Measurements from ENCODE around the gene CAMSAP1. TPM values are rescaled to one million over a fixed set of nuclear protein-coding genes. Genes with fewer than 3 reads are reported as not detected.

The CAMSAP1 gene
- polyA plus RNA-seq, 1 donor = 9.8 TPM

DNA sequence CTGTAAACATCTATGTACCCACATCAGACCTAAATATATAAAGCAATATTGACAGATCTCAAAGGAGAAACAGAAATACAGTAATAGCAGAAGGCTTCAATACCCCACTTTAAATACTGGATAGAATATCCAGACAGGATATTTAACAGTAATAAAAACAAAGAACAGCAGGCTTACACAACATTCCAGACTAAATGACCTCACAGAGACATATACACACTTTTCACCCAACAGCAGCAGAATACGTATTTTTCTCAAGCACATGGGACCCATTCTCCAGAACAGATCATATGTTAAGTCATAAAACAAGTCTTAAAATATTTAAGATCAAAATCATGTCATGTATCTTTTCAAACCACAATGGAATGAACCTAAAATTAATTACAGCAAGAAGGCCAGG is 76.8 kb downstream of the CAMSAP1 start:
- Histone ChIP-seq H3K4me1 (ENCODE audit: control insufficient read depth, insufficient read depth, low read length) (no peaks in the 10 kb centered on the region), H3K27me3 (ENCODE audit: control insufficient read depth, insufficient read depth, low read length) (no peaks in the 10 kb centered on the region), H3K27ac (ENCODE audit: low read length) (no peak overlapping the region), H3K4me3 (ENCODE audit: low read length) (no peak overlapping the region), H3K9me3 (ENCODE audit: control insufficient read depth, low read depth, low read length) (peaks cover 11% of the 10 kb centered on the region), H3K36me3 (ENCODE audit: control insufficient read depth, insufficient read depth, low read length) (peaks cover 8% of the 10 kb centered on the region)
- 100% methylated on average over 1 of the region's 1 CpG for WGBS (ENCODE audit: insufficient coverage, low lambda C conversion rate)
- DNase-seq = no peak

DNA sequence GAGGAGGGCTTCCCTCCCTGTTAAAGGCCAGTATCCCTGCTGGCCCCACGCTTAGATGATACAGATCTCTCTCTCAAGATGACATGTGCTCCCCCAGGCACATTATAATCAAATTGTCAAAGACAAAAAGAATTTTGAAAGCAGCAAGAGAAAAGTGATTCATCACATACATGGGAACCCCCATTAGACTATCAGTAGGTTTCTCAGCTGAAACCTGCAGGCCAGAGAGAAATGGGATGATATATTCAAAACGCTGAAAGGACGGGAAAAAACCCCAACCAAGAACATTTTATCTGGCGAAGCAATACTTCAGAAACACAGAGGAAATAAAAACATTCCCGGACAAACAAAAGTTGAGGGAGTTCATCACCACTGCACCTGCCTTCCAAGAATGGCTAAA is 78.7 kb downstream of the CAMSAP1 start:
- Histone ChIP-seq H3K4me3 (ENCODE audit: low read length) (no peak overlapping the region), H3K27me3 (ENCODE audit: control insufficient read depth, insufficient read depth, low read length) (no peaks in the 10 kb centered on the region), H3K27ac (ENCODE audit: low read length) (no peak overlapping the region), H3K4me1 (ENCODE audit: control insufficient read depth, insufficient read depth, low read length) (no peaks in the 10 kb centered on the region), H3K9me3 (ENCODE audit: control insufficient read depth, low read depth, low read length) (peaks cover 11% of the 10 kb centered on the region), H3K36me3 (ENCODE audit: control insufficient read depth, insufficient read depth, low read length) (peaks cover 12% of the 10 kb centered on the region)
- 100% methylated on average over 3 of the region's 5 CpGs for WGBS (ENCODE audit: insufficient coverage, low lambda C conversion rate)
- no peak for DNase-seq

DNA sequence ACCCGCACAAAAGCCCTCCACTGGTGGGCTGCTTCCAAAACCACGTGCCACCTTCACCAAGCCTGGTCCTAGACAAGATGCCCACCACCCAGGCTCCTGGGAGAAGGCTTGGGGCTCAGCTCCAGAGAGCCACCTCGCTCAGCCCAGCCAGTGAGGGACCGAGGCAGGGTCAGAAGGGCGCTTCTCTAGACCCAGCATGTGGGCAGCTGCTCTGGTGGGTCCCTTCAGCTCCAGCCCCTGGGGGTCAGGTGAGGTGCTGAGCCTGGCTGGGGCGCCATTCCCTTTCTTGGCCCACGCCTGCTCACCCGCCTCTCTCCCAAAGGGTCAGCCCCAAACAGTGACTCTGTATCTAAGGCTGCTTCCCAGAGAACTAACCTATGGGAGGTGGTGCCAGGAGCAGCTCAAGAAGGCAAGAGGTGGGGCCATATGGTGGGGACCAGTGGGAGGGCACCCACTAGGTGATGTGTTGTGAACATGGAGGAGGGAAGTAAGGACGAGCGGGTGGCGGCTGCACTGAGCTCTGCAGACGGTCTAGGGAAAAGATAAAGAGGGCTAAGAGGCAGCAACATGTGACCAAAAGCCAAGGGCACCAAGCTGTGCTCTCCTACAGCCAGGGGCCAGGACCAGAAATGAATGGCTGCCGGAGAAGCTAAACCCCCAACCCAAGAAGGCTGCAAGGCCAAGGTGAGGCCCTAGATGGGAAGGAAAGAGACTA is 79.3 kb downstream of the CAMSAP1 start:
- WGBS (ENCODE audit: insufficient coverage, low lambda C conversion rate) = no CpG with 5 or more reads among the region's 13 CpGs
- H3K36me3 ChIP-seq (ENCODE audit: control insufficient read depth, insufficient read depth, low read length) = peaks cover 17% of the 10 kb centered on the region
- H3K4me3 ChIP-seq (ENCODE audit: low read length) = no peak overlapping the region
- H3K9me3 ChIP-seq (ENCODE audit: control insufficient read depth, low read depth, low read length) = peaks cover 11% of the 10 kb centered on the region
- no peaks in the 10 kb centered on the region for H3K4me1 ChIP-seq (ENCODE audit: control insufficient read depth, insufficient read depth, low read length)
- DNase-seq = no peak
- no peaks in the 10 kb centered on the region for H3K27me3 ChIP-seq (ENCODE audit: control insufficient read depth, insufficient read depth, low read length)
- no peak overlapping the region for H3K27ac ChIP-seq (ENCODE audit: low read length)

DNA sequence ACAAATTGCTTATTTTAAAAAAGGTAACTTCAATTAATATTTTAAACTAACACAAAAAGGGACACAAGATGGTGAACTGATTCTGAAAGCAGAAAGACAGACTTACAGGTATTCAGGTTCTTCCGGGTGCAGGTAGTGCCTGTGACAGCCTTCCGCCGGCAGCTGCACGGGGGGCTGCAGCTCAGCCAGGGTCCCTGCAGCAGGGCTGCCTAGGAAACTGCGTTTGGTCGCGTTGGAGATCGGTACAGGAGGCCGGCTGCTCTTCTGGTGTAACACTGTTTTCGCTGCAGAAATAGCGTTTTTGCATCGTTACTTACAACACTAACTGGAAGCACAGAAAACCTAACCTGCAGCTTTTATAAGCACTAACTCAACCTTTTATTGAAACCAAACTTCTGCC is 80.0 kb downstream of the CAMSAP1 start:
- DNase-seq = no peak
- WGBS (ENCODE audit: insufficient coverage, low lambda C conversion rate) = 97% methylated on average over 4 of the region's 12 CpGs
- H3K36me3 ChIP-seq (ENCODE audit: control insufficient read depth, insufficient read depth, low read length) = peaks cover 24% of the 10 kb centered on the region

DNA sequence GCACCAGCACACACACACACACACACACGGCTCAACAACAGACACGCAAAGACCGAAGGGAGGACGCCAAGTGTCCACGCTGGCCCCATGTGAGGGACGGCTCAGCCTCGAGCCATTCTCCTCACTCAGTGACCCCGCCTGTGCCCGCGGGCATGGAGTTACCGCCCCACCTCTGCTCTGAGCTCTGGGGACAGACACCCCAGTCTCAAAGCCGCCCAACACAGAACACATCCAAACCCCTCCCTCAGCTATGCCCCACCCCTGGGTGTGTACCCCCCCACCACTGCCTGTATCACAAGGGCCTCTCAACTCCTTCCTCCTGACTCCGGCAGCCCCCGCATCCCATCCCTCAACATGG is 81.2 kb downstream of the CAMSAP1 start:
- no peaks in the 10 kb centered on the region for H3K27me3 ChIP-seq (ENCODE audit: control insufficient read depth, insufficient read depth, low read length)
- H3K4me1 ChIP-seq (ENCODE audit: control insufficient read depth, insufficient read depth, low read length) = no peaks in the 10 kb centered on the region
- WGBS (ENCODE audit: insufficient coverage, low lambda C conversion rate) = no CpG with 5 or more reads among the region's 14 CpGs
- no peak for DNase-seq
- no peak overlapping the region for H3K27ac ChIP-seq (ENCODE audit: low read length)
- H3K36me3 ChIP-seq (ENCODE audit: control insufficient read depth, insufficient read depth, low read length) = peaks cover 36% of the 10 kb centered on the region
- peaks cover 11% of the 10 kb centered on the region for H3K9me3 ChIP-seq (ENCODE audit: control insufficient read depth, low read depth, low read length)
- H3K4me3 ChIP-seq (ENCODE audit: low read length) = no peak overlapping the region

More for the DNA sequence above, 80.0 kb downstream of the CAMSAP1 start:
- Histone ChIP-seq H3K27me3 (ENCODE audit: control insufficient read depth, insufficient read depth, low read length) (no peaks in the 10 kb centered on the region), H3K9me3 (ENCODE audit: control insufficient read depth, low read depth, low read length) (peaks cover 11% of the 10 kb centered on the region), H3K27ac (ENCODE audit: low read length) (no peak overlapping the region), H3K4me3 (ENCODE audit: low read length) (no peak overlapping the region), H3K4me1 (ENCODE audit: control insufficient read depth, insufficient read depth, low read length) (no peaks in the 10 kb centered on the region)

DNA sequence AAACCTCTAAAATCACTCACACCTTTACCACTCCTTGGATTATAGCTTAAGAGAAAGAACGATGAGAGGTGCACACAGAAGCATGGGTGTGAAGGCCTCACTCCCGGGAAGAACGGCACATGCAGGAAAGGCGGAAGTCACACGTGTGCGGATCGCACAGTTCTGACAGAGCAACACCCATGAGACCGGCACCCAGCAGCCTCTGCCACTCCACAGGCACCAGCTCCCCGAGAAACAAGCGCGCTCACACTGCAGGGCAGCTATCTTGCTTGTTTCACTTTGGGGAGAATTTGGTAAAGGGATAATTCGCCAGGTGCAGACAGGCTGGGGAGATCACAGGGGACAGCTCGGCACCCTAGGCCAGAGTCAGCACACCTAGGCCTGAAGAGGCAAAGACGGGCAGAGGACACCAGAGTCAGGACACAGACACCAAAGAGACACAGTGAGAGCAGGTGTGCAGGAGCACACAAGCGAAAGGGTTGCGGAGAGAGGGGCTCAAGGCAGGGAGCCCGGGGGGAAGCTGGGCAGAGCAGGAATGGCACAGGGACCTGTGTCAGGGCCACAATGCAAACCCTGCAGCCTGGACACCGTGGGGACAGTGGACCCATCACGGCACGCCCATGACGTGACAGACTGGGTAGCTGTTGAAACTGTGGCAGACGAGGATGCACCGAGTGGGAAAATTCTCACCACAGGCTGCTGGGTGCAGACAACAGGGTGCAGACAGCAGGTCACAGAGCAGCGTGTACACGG is 81.7 kb downstream of the CAMSAP1 start:
- H3K9me3 ChIP-seq (ENCODE audit: control insufficient read depth, low read depth, low read length) = peaks cover 11% of the 10 kb centered on the region
- H3K4me1 ChIP-seq (ENCODE audit: control insufficient read depth, insufficient read depth, low read length) = no peaks in the 10 kb centered on the region
- no peak overlapping the region for H3K4me3 ChIP-seq (ENCODE audit: low read length)
- DNase-seq = no peak
- no CpG with 5 or more reads among the region's 25 CpGs for WGBS (ENCODE audit: insufficient coverage, low lambda C conversion rate)
- no peak overlapping the region for H3K27ac ChIP-seq (ENCODE audit: low read length)
- H3K27me3 ChIP-seq (ENCODE audit: control insufficient read depth, insufficient read depth, low read length) = no peaks in the 10 kb centered on the region
- peaks cover 41% of the 10 kb centered on the region for H3K36me3 ChIP-seq (ENCODE audit: control insufficient read depth, insufficient read depth, low read length)

DNA sequence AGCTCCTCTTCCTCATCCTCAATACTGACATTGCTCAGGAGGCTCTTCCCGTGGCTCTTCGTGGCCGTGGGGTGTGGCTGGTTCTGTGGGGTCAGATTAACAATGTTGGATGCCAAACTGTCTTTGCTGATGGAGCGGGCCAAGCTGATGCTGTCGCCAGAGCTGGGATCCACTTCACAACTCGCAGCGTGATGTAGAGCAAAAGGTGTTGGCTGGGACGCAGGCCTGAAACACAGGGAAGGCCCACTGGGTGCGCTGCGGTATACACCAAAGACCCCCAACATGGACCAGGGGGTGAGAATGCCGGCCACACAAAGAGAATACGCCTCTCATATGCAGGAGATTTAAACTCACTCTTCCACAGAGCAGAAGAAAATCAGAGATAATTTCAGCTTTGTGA is 84.3 kb downstream of the CAMSAP1 start:
- no peak overlapping the region for H3K27ac ChIP-seq (ENCODE audit: low read length)
- no peaks in the 10 kb centered on the region for H3K4me1 ChIP-seq (ENCODE audit: control insufficient read depth, insufficient read depth, low read length)
- no peak overlapping the region for H3K4me3 ChIP-seq (ENCODE audit: low read length)
- WGBS (ENCODE audit: insufficient coverage, low lambda C conversion rate) = no CpG with 5 or more reads among the region's 12 CpGs
- H3K9me3 ChIP-seq (ENCODE audit: control insufficient read depth, low read depth, low read length) = peaks cover 7% of the 10 kb centered on the region
- DNase-seq = no peak
- peaks cover 57% of the 10 kb centered on the region for H3K36me3 ChIP-seq (ENCODE audit: control insufficient read depth, insufficient read depth, low read length)
- H3K27me3 ChIP-seq (ENCODE audit: control insufficient read depth, insufficient read depth, low read length) = no peaks in the 10 kb centered on the region

DNA sequence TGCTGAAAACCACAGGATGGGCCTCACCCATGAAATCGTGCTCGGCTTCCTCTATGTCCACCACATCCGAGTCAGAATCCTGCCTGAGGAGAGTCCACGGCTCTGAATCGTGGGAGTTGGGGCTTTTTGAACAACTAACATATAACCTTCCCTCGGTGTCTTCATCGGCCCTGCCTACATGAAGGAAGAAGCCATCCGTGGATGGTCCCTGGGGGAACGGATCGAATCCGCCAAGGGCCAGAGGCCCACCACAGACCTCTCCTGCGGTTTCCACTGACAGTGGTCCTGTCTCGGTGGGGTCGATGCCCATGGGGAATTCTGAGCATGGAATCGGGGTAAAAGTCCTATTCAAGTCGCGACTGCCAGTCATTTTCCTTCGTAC is 85.0 kb downstream of the CAMSAP1 start:
- Histone ChIP-seq H3K9me3 (ENCODE audit: control insufficient read depth, low read depth, low read length) (peaks cover 6% of the 10 kb centered on the region), H3K27ac (ENCODE audit: low read length) (no peak overlapping the region), H3K36me3 (ENCODE audit: control insufficient read depth, insufficient read depth, low read length) (peaks cover 64% of the 10 kb centered on the region), H3K4me1 (ENCODE audit: control insufficient read depth, insufficient read depth, low read length) (no peaks in the 10 kb centered on the region), H3K27me3 (ENCODE audit: control insufficient read depth, insufficient read depth, low read length) (no peaks in the 10 kb centered on the region), H3K4me3 (ENCODE audit: low read length) (no peak overlapping the region)
- no peak for DNase-seq
- no CpG with 5 or more reads among the region's 18 CpGs for WGBS (ENCODE audit: insufficient coverage, low lambda C conversion rate)

DNA sequence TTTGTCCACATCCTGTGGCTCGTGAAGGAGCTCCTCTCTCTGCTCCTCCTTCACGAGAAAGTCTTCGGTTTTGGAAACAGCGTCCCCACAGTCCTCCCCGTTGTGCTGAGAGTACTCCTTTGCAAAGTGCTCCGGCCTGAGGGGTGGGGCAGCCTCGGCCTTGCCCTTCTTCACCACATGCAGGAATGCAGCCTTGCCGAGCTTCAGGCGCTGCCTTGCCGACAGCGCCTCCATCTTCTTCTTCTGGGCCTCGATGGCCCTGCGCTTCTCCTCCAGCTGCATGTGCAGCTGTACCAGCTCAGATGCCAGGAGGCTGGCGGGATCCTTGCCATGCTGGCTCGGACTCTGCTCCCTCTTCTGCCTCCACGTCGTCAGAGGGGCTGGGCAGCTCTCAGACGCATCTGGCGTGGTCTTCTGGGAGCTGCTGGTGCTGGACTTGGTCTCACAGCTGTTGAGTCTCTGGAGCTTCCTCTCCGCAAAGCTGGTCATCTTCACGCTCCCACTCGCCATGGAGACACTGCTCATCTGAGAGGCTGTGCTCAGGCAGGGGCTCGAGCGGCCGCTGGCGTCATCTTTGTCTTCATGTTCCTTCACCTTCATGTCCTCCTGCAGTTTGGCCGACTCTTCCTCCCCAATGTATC is 85.5 kb downstream of the CAMSAP1 start:
- no peak for DNase-seq

DNA sequence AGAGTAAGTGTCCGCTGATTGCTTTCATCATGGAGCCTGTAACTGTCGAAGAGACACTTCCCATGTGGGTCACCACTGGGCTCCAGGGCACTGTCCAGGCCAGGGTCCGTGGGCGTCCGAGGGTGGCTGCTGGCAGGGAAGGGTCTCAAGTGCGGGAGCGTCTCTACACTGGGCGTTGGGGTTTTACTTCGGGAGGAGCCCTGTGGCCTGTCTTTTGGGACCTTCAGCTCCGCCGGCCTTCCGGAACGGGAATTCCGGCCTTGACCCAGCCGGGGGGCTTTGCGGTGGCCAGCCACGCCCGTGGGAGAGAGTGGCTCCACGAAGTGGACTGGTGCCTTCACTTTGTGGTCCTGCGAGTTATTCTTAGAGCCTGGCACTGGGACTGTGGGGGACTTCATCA is 86.2 kb downstream of the CAMSAP1 start:
- Histone ChIP-seq H3K4me3 (ENCODE audit: low read length) (no peak overlapping the region), H3K27ac (ENCODE audit: low read length) (no peak overlapping the region), H3K9me3 (ENCODE audit: control insufficient read depth, low read depth, low read length) (peaks cover 6% of the 10 kb centered on the region), H3K4me1 (ENCODE audit: control insufficient read depth, insufficient read depth, low read length) (no peaks in the 10 kb centered on the region), H3K27me3 (ENCODE audit: control insufficient read depth, insufficient read depth, low read length) (no peaks in the 10 kb centered on the region), H3K36me3 (ENCODE audit: control insufficient read depth, insufficient read depth, low read length) (peaks cover 75% of the 10 kb centered on the region)
- DNase-seq = no peak
- WGBS (ENCODE audit: insufficient coverage, low lambda C conversion rate) = no CpG with 5 or more reads among the region's 20 CpGs

More for the DNA sequence above, 85.5 kb downstream of the CAMSAP1 start:
- 100% methylated on average over 3 of the region's 27 CpGs for WGBS (ENCODE audit: insufficient coverage, low lambda C conversion rate)
- no peaks in the 10 kb centered on the region for H3K4me1 ChIP-seq (ENCODE audit: control insufficient read depth, insufficient read depth, low read length)
- H3K27me3 ChIP-seq (ENCODE audit: control insufficient read depth, insufficient read depth, low read length) = no peaks in the 10 kb centered on the region
- H3K36me3 ChIP-seq (ENCODE audit: control insufficient read depth, insufficient read depth, low read length) = peaks cover 69% of the 10 kb centered on the region
- H3K4me3 ChIP-seq (ENCODE audit: low read length) = no peak overlapping the region
- no peak overlapping the region for H3K27ac ChIP-seq (ENCODE audit: low read length)
- peaks cover 6% of the 10 kb centered on the region for H3K9me3 ChIP-seq (ENCODE audit: control insufficient read depth, low read depth, low read length)

Measured in large intestine (tissue), 3 donors.